ENCODE results near the gene PRDX3. TPM values are rescaled to one million over a fixed set of nuclear protein-coding genes. Genes with fewer than 3 reads are reported as not detected.

Gene PRDX3
- total RNA-seq, 4 donors from 2014 or later = 140 to 289 (median 164) TPM

GRCh38 chr10:119201233-119201632 is 22.6 kb upstream of the PRDX3 start:
- Histone ChIP-seq H3K9me3 (no peaks in the 10 kb centered on the region), H3K4me3 (no peak overlapping the region), H3K27me3 (no peaks in the 10 kb centered on the region), H3K27ac (no peak overlapping the region), H3K4me1 (peaks cover 0 to 15% (median 4%) of the 10 kb centered on the region in 3 donors), H3K36me3 (no peaks in the 10 kb centered on the region)
- ATAC-seq = no peak
- WGBS, 2 donors (ENCODE audit: low coverage in 1 of 2) = 60% methylated on average over 1 of the region's 1 CpG; no CpG with 5 or more reads in 1 of the 2 donors
- no peak for TF ChIP-seq POLR2A (IDR thresholded peaks at IDR 0.05)
- TF ChIP-seq EP300 (IDR thresholded peaks at IDR 0.05) = no peak
- TF ChIP-seq, protein P1, sequence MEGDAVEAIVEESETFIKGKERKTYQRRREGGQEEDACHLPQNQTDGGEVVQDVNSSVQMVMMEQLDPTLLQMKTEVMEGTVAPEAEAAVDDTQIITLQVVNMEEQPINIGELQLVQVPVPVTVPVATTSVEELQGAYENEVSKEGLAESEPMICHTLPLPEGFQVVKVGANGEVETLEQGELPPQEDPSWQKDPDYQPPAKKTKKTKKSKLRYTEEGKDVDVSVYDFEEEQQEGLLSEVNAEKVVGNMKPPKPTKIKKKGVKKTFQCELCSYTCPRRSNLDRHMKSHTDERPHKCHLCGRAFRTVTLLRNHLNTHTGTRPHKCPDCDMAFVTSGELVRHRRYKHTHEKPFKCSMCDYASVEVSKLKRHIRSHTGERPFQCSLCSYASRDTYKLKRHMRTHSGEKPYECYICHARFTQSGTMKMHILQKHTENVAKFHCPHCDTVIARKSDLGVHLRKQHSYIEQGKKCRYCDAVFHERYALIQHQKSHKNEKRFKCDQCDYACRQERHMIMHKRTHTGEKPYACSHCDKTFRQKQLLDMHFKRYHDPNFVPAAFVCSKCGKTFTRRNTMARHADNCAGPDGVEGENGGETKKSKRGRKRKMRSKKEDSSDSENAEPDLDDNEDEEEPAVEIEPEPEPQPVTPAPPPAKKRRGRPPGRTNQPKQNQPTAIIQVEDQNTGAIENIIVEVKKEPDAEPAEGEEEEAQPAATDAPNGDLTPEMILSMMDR (IDR thresholded peaks at IDR 0.05) = no peak
- no peak for TF ChIP-seq POLR2AphosphoS5 (IDR thresholded peaks at IDR 0.05)

DNA sequence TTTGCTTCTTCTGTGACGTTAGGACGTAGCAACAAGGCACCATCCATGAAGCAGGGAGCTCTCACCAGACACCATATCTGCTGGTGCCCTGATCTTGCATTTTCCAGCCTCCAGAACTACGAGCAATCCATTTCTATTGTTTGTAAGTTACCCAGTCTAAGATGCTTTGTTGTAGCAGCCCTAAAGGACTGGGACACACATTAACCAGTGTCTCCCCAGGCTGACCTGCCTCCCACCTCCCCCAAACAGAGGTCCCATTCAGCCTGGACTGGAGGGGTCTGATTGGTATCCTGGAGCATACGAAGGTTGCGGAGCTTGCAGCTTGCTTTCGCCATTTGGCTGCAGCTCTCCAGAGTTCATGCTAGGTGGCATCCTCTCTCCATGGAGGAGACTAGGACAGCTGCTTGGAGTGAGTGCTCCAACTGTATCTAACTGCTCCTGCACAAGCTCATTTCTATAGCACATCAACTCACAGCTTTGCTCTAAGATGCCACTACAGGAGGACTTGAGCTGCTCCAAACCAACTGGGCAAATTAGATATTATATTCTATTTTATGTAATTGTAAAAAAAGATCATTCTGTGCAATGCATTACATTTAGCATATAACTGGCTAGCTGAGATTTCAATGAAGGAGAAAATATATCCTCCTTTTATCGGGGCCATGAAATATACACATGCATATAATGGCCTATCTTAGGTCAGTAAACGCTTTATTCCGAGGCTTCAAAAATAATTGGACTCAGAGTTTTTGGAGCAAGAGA is 20.8 kb upstream of the PRDX3 start:
- H3K27ac ChIP-seq = no peak overlapping the region
- H3K9me3 ChIP-seq = no peaks in the 10 kb centered on the region
- no peaks in the 10 kb centered on the region for H3K27me3 ChIP-seq
- 35 to 71% methylated on average over 6 of the region's 9 CpGs for WGBS, 2 donors (ENCODE audit: low coverage in 1 of 2)
- peaks cover 0 to 8% (median 0%) of the 10 kb centered on the region in 3 donors for H3K4me1 ChIP-seq
- H3K36me3 ChIP-seq = no peaks in the 10 kb centered on the region
- TF ChIP-seq POLR2AphosphoS5 (IDR thresholded peaks at IDR 0.05) = no peak
- no peak for TF ChIP-seq EP300 (IDR thresholded peaks at IDR 0.05)
- no peak for TF ChIP-seq POLR2A (IDR thresholded peaks at IDR 0.05)
- TF ChIP-seq, protein P1 (IDR thresholded peaks at IDR 0.05) = peak; percentile 42 to 86 (median 74)
- no peak overlapping the region for H3K4me3 ChIP-seq
- ATAC-seq = peak; percentile 86

GRCh38 chr10:119198438-119198837 is 19.8 kb upstream of the PRDX3 start:
- Histone ChIP-seq H3K36me3 (no peaks in the 10 kb centered on the region), H3K4me1 (peaks cover 0 to 8% (median 0%) of the 10 kb centered on the region in 3 donors), H3K27ac (no peak overlapping the region), H3K27me3 (no peaks in the 10 kb centered on the region), H3K9me3 (no peaks in the 10 kb centered on the region), H3K4me3 (no peak overlapping the region)
- 39 to 65% methylated on average over 5 to 6 of the region's 7 CpGs for WGBS, 2 donors (ENCODE audit: low coverage in 1 of 2)
- TF ChIP-seq POLR2A (IDR thresholded peaks at IDR 0.05) = no peak
- TF ChIP-seq, protein P1 (IDR thresholded peaks at IDR 0.05) = peak in 2 of 4 experiments; percentile 5 to 39
- TF ChIP-seq POLR2AphosphoS5 (IDR thresholded peaks at IDR 0.05) = no peak
- no peak for ATAC-seq

DNA sequence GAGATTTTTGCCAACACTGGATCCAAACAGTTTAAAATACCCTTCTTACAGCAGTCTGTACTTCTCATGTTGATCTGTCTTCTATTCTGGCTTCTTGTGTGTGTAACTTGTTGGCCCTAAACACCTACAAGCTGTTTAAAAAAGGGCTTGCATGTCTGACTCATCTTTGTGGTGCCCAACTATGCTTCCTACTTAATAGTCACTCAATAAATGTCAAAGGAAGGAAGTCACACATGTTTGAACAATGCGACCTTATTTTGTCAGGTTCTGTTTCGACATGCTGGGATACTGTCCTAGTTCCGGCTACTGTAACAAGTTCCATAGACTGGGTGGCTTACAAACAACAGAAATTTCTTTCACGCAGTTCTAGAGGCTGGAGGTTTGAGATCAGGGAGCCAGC is 19.3 kb upstream of the PRDX3 start:
- Histone ChIP-seq H3K9me3 (no peaks in the 10 kb centered on the region), H3K27me3 (no peaks in the 10 kb centered on the region), H3K27ac (no peak overlapping the region), H3K4me3 (no peak overlapping the region), H3K4me1 (peaks cover 0 to 8% (median 0%) of the 10 kb centered on the region in 3 donors), H3K36me3 (no peaks in the 10 kb centered on the region)
- WGBS, 2 donors (ENCODE audit: low coverage in 1 of 2) = 67 to 87% methylated on average over 3 to 4 of the region's 4 CpGs
- no peak for ATAC-seq
- TF ChIP-seq, protein P1 (IDR thresholded peaks at IDR 0.05) = no peak
- no peak for TF ChIP-seq POLR2AphosphoS5 (IDR thresholded peaks at IDR 0.05)

DNA sequence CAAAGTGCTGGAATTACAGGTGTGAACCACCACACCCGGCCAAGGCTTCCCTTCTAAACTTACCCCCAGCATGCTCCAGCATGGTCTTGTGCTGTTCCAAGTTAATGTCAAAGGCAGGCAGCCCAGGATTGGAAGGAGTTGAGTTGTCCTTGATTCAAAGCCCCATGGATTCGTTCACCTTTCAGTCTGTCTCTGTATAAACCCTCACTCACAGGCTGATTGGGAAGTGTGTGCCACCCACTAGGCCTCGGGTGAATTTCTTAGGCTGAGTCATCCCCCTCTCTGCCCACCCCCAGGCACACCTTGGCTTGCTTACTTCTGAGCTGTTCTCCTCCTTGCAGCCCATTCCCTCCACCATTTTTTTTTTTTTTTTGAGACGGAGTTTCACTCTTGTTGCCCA is 13.3 kb upstream of the PRDX3 start:
- TF ChIP-seq, protein P1 (IDR thresholded peaks at IDR 0.05) = no peak
- TF ChIP-seq EP300 (IDR thresholded peaks at IDR 0.05) = no peak
- no peak for TF ChIP-seq POLR2AphosphoS5 (IDR thresholded peaks at IDR 0.05)
- no peak for TF ChIP-seq POLR2A (IDR thresholded peaks at IDR 0.05)
- Histone ChIP-seq H3K4me3 (no peak overlapping the region), H3K27me3 (no peaks in the 10 kb centered on the region), H3K9me3 (no peaks in the 10 kb centered on the region), H3K27ac (no peak overlapping the region), H3K36me3 (no peaks in the 10 kb centered on the region), H3K4me1 (no peaks in the 10 kb centered on the region)
- WGBS, 2 donors (ENCODE audit: low coverage in 1 of 2) = 67% methylated on average over 1 of the region's 4 CpGs; no CpG with 5 or more reads in 1 of the 2 donors
- no peak for ATAC-seq
